ENCODE results near the gene IMP4. TPM values are rescaled to one million over a fixed set of nuclear protein-coding genes. Genes with fewer than 3 reads are reported as not detected.

Gene IMP4
- total and polyA plus RNA-seq, 2 experiments from 2014 or later = 52.4 to 56.4 TPM

- H3K4me1 ChIP-seq (ENCODE audit: insufficient read depth) = no peaks in the 10 kb centered on the region
- 62% methylated on average over 24 of the region's 24 CpGs for WGBS (ENCODE audit: low lambda C conversion rate, missing lambda C conversion rate)
- peak overlapping the region; percentile 88 for H3K27ac ChIP-seq
- H3K4me2 ChIP-seq = peak overlapping the region; percentile 87
- no peaks in the 10 kb centered on the region for H4K20me1 ChIP-seq (ENCODE audit: insufficient read depth, poor library complexity, severe bottlenecking)
- no peak for DNase-seq (ENCODE audit: low spot score)
- peak overlapping the region; percentile 86 for H3K4me3 ChIP-seq
- no peaks in the 10 kb centered on the region for H3K27me3 ChIP-seq
- peak overlapping the region; percentile 94 for H2AFZ ChIP-seq
- peaks cover 23% of the 10 kb centered on the region for H3K79me2 ChIP-seq
- TF ChIP-seq EZH2phosphoT487 (IDR thresholded peaks at IDR 0.05; ENCODE audit: low read depth, severe bottlenecking, unreplicated experiment) (no peak), EZH2 (IDR thresholded peaks at IDR 0.05; ENCODE audit: borderline replicate concordance) (no peak), CTCF (IDR thresholded peaks at IDR 0.05; ENCODE audit: poor library complexity) (no peak)
- no peaks in the 10 kb centered on the region for H3K36me3 ChIP-seq (replicated peaks; ENCODE audit: insufficient read depth, low read depth)
- H3K9me2 ChIP-seq (replicated peaks; ENCODE audit: insufficient read depth) = no peaks in the 10 kb centered on the region
- H3K9me3 ChIP-seq (ENCODE audit: low read depth) = no peaks in the 10 kb centered on the region
Measured at GRCh38 chr2:130372833-130373807, 30.4 kb downstream of the IMP4 start.

- peaks cover 23% of the 10 kb centered on the region for H3K79me2 ChIP-seq
- H4K20me1 ChIP-seq (ENCODE audit: insufficient read depth, poor library complexity, severe bottlenecking) = no peaks in the 10 kb centered on the region
- no peaks in the 10 kb centered on the region for H3K9me2 ChIP-seq (replicated peaks; ENCODE audit: insufficient read depth)
- no peaks in the 10 kb centered on the region for H3K36me3 ChIP-seq (replicated peaks; ENCODE audit: insufficient read depth, low read depth)
- no peak overlapping the region for H3K27ac ChIP-seq
- TF ChIP-seq EZH2 (IDR thresholded peaks at IDR 0.05; ENCODE audit: borderline replicate concordance) (no peak), EZH2phosphoT487 (IDR thresholded peaks at IDR 0.05; ENCODE audit: low read depth, severe bottlenecking, unreplicated experiment) (no peak), CTCF (IDR thresholded peaks at IDR 0.05; ENCODE audit: poor library complexity) (no peak)
- H3K27me3 ChIP-seq = no peaks in the 10 kb centered on the region
- no peaks in the 10 kb centered on the region for H3K4me1 ChIP-seq (ENCODE audit: insufficient read depth)
- no peak overlapping the region for H3K4me3 ChIP-seq
- no peak for DNase-seq (ENCODE audit: low spot score)
- WGBS (ENCODE audit: low lambda C conversion rate, missing lambda C conversion rate) = 98% methylated on average over 3 of the region's 3 CpGs
- H3K9me3 ChIP-seq (ENCODE audit: low read depth) = no peaks in the 10 kb centered on the region
- peak overlapping the region; percentile 87 for H3K4me2 ChIP-seq
- H2AFZ ChIP-seq = no peak overlapping the region
Measured at GRCh38 chr2:130373808-130374365, 31.2 kb downstream of the IMP4 start.

- no peaks in the 10 kb centered on the region for H3K27me3 ChIP-seq
- TF ChIP-seq CTCF (IDR thresholded peaks at IDR 0.05; ENCODE audit: poor library complexity) = no peak
- TF ChIP-seq EZH2 (IDR thresholded peaks at IDR 0.05; ENCODE audit: borderline replicate concordance) = no peak
- TF ChIP-seq EZH2phosphoT487 (IDR thresholded peaks at IDR 0.05; ENCODE audit: low read depth, severe bottlenecking, unreplicated experiment) = no peak
- no peak overlapping the region for H3K4me3 ChIP-seq
- no peaks in the 10 kb centered on the region for H3K36me3 ChIP-seq (replicated peaks; ENCODE audit: insufficient read depth, low read depth)
- no peaks in the 10 kb centered on the region for H3K9me2 ChIP-seq (replicated peaks; ENCODE audit: insufficient read depth)
- 87% methylated on average over 9 of the region's 9 CpGs for WGBS (ENCODE audit: low lambda C conversion rate, missing lambda C conversion rate)
- H3K27ac ChIP-seq = no peak overlapping the region
- H4K20me1 ChIP-seq (ENCODE audit: insufficient read depth, poor library complexity, severe bottlenecking) = no peaks in the 10 kb centered on the region
- H3K4me2 ChIP-seq = no peak overlapping the region
- no peaks in the 10 kb centered on the region for H3K9me3 ChIP-seq (ENCODE audit: low read depth)
- no peak for DNase-seq (ENCODE audit: low spot score)
- H2AFZ ChIP-seq = no peak overlapping the region
- peaks cover 23% of the 10 kb centered on the region for H3K79me2 ChIP-seq
- no peaks in the 10 kb centered on the region for H3K4me1 ChIP-seq (ENCODE audit: insufficient read depth)
Measured at GRCh38 chr2:130374587-130375290, 32.0 kb downstream of the IMP4 start.

Measured in hepatocyte (in vitro differentiated cells).